HG03378 (cell line): Measurements from ENCODE around the gene ADGRF5.

ENCODE experiments used
- ATAC-seq: cut with Tn5 transposase; IDR thresholded peaks from one replicate; pipeline ENCODE4 v1.9.1; 2021; ENCODE audit warnings: mild to moderate bottlenecking, moderate library complexity; ENCODE audit not compliant: unreplicated experiment

The ADGRF5 gene, protein sequence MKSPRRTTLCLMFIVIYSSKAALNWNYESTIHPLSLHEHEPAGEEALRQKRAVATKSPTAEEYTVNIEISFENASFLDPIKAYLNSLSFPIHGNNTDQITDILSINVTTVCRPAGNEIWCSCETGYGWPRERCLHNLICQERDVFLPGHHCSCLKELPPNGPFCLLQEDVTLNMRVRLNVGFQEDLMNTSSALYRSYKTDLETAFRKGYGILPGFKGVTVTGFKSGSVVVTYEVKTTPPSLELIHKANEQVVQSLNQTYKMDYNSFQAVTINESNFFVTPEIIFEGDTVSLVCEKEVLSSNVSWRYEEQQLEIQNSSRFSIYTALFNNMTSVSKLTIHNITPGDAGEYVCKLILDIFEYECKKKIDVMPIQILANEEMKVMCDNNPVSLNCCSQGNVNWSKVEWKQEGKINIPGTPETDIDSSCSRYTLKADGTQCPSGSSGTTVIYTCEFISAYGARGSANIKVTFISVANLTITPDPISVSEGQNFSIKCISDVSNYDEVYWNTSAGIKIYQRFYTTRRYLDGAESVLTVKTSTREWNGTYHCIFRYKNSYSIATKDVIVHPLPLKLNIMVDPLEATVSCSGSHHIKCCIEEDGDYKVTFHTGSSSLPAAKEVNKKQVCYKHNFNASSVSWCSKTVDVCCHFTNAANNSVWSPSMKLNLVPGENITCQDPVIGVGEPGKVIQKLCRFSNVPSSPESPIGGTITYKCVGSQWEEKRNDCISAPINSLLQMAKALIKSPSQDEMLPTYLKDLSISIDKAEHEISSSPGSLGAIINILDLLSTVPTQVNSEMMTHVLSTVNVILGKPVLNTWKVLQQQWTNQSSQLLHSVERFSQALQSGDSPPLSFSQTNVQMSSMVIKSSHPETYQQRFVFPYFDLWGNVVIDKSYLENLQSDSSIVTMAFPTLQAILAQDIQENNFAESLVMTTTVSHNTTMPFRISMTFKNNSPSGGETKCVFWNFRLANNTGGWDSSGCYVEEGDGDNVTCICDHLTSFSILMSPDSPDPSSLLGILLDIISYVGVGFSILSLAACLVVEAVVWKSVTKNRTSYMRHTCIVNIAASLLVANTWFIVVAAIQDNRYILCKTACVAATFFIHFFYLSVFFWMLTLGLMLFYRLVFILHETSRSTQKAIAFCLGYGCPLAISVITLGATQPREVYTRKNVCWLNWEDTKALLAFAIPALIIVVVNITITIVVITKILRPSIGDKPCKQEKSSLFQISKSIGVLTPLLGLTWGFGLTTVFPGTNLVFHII (N-terminal part only)

GRCh38 chr6:46921731-46922130 is at the start of gene ADGRF5:
Gene ADGRF5 (minus strand): TSS chr6:46921938. CDS start chr6:46906762, 15,176 bp downstream.
- no peak for ATAC-seq

DNA sequence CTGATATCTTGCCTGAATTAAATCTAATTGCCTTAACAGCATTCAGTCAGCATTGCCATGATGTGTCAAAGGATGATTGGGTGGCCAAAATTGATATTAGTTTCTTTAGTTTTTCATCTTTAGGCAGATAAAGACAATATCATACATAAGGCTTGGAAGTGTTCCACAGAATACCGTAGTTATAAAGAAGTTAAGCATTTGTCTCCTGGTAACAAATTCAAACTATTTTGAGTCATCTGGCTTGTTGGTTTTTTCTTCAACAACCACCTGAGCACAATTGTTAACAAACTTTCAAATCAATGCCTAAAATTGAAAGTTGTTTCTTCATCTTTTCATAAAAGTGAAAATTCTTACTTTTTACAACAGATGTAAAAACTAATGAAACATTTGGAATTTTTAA is 47.5 kb upstream of the ADGRF5 start:
- no peak for ATAC-seq

DNA sequence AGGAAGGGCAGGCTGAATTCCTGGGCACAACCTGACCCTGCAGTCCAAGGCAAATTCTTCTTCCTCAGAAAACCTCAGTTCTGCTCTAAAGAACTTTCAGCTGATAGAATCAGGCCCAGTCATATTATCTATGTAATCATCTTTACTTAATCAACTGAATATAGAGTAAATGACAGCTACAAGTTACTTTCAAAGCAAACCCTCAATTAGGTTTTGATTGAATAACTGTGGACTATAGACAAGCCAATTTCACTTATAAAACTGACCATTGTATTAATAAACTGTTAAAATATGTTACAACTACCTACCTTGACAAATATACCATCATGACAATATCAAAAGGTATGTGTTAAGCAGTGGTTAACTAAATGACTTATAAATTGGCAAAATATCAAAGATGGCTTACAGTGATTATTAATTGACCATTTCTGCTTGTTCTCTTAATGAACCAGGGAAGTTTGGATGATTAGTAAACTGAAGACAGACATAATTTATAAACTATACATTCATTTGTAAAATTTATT is 46.1 kb upstream of the ADGRF5 start:
- no peak for ATAC-seq

GRCh38 chr6:46964716-46965519 is 43.2 kb upstream of the ADGRF5 start:
- ATAC-seq = no peak

DNA sequence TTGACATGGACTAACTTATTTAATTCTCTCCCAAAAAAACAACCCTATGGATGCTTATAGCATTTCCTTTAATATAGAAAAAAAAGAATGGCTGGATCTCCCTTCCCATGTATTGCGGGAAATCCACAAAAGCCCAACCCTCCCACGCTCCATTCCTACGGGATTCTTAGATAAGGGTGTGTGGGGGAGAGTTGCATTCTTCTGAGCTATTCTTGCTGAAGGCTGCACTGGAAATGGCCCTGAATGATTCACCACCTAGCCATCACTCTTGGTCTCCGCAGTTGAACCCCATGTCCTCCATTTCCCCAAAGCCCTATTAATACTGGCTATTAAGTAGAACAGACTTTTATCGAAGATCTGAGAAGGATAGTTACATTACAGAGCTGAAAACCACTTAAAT is 41.9 kb upstream of the ADGRF5 start:
- no peak for ATAC-seq

GRCh38 chr6:46963039-46963438 is 41.3 kb upstream of the ADGRF5 start:
- ATAC-seq = no peak

DNA sequence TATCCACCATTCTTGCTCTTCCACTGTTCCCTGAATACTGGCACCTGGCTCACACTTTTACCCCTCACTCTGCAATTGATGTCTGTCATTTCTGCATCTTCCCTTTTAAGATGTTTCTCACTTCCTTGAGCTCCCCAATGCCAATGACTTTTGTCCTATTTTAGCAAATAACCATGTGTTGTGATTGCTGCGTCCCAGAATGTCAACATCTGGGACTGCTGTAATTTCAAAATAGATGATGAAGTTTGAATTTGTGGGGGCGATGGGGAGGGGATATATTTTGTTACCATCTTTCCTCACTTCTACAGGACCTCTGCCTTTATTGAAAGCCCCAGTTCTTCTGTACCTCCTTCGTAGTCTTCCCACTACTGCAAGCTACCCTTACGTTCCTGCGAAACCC is 40.0 kb upstream of the ADGRF5 start:
- ATAC-seq = no peak

- no peak for ATAC-seq
Observed at GRCh38 chr6:46961232-46961631, 39.5 kb upstream of the ADGRF5 start.

GRCh38 chr6:46959419-46959818 is 37.7 kb upstream of the ADGRF5 start:
- ATAC-seq = no peak

- ATAC-seq = no peak
Observed at GRCh38 chr6:46956409-46956808, 34.7 kb upstream of the ADGRF5 start.

- ATAC-seq = no peak
Observed at GRCh38 chr6:46954837-46955451, 33.2 kb upstream of the ADGRF5 start.

- no peak for ATAC-seq
Observed at GRCh38 chr6:46953921-46954320, 32.2 kb upstream of the ADGRF5 start.

GRCh38 chr6:46949632-46950280 is 28.0 kb upstream of the ADGRF5 start:
- ATAC-seq = no peak

- ATAC-seq = no peak
Observed at GRCh38 chr6:46948699-46949098, 27.0 kb upstream of the ADGRF5 start.

DNA sequence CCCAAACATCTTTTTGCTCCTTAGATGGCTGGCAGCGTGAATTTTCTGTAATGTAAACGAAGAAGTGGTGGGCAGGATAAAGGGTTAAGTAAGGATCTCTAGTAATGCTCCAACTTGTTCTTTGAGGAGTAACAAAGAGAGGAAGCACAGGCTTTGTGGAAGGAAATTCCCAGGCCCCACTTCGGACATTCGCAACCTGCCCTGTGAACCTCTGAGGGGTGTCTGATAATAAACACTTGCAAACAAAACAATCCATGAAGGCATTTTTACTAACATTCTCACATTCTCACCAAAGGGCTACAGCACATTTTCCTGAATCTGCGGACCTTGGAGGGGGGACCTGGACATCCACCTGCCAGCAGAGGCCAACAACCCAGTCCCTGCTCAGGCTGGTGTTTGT is 25.8 kb upstream of the ADGRF5 start:
- ATAC-seq = no peak

- ATAC-seq = no peak
Observed at GRCh38 chr6:46940433-46941226, 18.9 kb upstream of the ADGRF5 start.

GRCh38 chr6:46937642-46938041 is 15.9 kb upstream of the ADGRF5 start:
- no peak for ATAC-seq

- ATAC-seq = no peak
Observed at GRCh38 chr6:46935687-46936086, 13.9 kb upstream of the ADGRF5 start.
